ENCODE results near the gene VWA7.
"Not testable (repeated sequence)": the region's sequence is repeated elsewhere in the genome, so short reads cannot be mapped to it uniquely, and the experiment has no call there.

VWA7 gene

GRCh38 chr6:31814677-31815024, 37.5 kb upstream of the VWA7 start:
- Histone ChIP-seq H3K27ac (peak overlapping the region; percentile 90), H3K36me3 (replicated peaks) (no peaks in the 10 kb centered on the region), H3K27me3 (replicated peaks) (no peaks in the 10 kb centered on the region), H3K4me3 (ENCODE audit: low read depth, low read length) (peak overlapping the region; percentile 73)
- TF ChIP-seq CTCF (IDR thresholded peaks at IDR 0.05; ENCODE audit: low read depth, low read length, missing control alignments): no peak
- in situ Hi-C loops (cut with HindIII; ENCODE audit: low pct_ligation_motif_present, low sequenced_read_pairs): no loop called here
- DNase-seq: peak; percentile 94

- H3K27me3 ChIP-seq (replicated peaks): no peaks in the 10 kb centered on the region
- H3K4me3 ChIP-seq (ENCODE audit: low read depth, low read length): no peak overlapping the region
- peak overlapping the region; percentile 80 for H3K27ac ChIP-seq
- H3K36me3 ChIP-seq (replicated peaks): no peaks in the 10 kb centered on the region
- in situ Hi-C loops (cut with HindIII; ENCODE audit: low pct_ligation_motif_present, low sequenced_read_pairs): no loop called here
- DNase-seq: no peak
- TF ChIP-seq CTCF (IDR thresholded peaks at IDR 0.05; ENCODE audit: low read depth, low read length, missing control alignments): no peak
These were observed 36.3 kb upstream of the VWA7 start for GRCh38 chr6:31813465-31813849.

GRCh38 chr6:31811645-31812044, 34.5 kb upstream of the VWA7 start:
- in situ Hi-C loops (cut with HindIII; ENCODE audit: low pct_ligation_motif_present, low sequenced_read_pairs): no loop called here
- H3K36me3 ChIP-seq (replicated peaks): no peaks in the 10 kb centered on the region
- no peak for DNase-seq
- no peak overlapping the region for H3K4me3 ChIP-seq (ENCODE audit: low read depth, low read length)
- H3K27me3 ChIP-seq (replicated peaks): no peaks in the 10 kb centered on the region
- no peak for TF ChIP-seq CTCF (IDR thresholded peaks at IDR 0.05; ENCODE audit: low read depth, low read length, missing control alignments)
- H3K27ac ChIP-seq: no peak overlapping the region

- H3K27me3 ChIP-seq (replicated peaks); H3K36me3 ChIP-seq (replicated peaks); H3K27ac ChIP-seq; in situ Hi-C loops (cut with HindIII; ENCODE audit: low pct_ligation_motif_present, low sequenced_read_pairs); DNase-seq; H3K4me3 ChIP-seq (ENCODE audit: low read depth, low read length): not testable (repeated sequence)
These were observed 31.5 kb upstream of the VWA7 start for GRCh38 chr6:31808599-31808998.

GRCh38 chr6:31806470-31807272, 29.5 kb upstream of the VWA7 start, which contains the start of gene LSM2:
Gene LSM2 (minus strand): TSS chr6:31806966. CDS start chr6:31806757, 209 bp downstream.
- peak within 1 kb of the TSS; percentile 81 for H3K4me3 ChIP-seq (ENCODE audit: low read depth, low read length)
- peak; percentile 95 for DNase-seq
- H3K27me3 ChIP-seq (replicated peaks): no peaks in the 10 kb centered on the region
- peak within 1 kb of the TSS; percentile 59 for H3K27ac ChIP-seq
- peak; percentile 23 for TF ChIP-seq CTCF (IDR thresholded peaks at IDR 0.05; ENCODE audit: low read depth, low read length, missing control alignments)
- in situ Hi-C loops (cut with HindIII; ENCODE audit: low pct_ligation_motif_present, low sequenced_read_pairs): no loop called here
- H3K36me3 ChIP-seq (replicated peaks): peaks cover 2% of the 10 kb centered on the region

- no peak for DNase-seq
- peak overlapping the region; percentile 59 for H3K27ac ChIP-seq
- H3K4me3 ChIP-seq (ENCODE audit: low read depth, low read length): peak overlapping the region; percentile 81
- no peak for TF ChIP-seq CTCF (IDR thresholded peaks at IDR 0.05; ENCODE audit: low read depth, low read length, missing control alignments)
- in situ Hi-C loops (cut with HindIII; ENCODE audit: low pct_ligation_motif_present, low sequenced_read_pairs): no loop called here
- peaks cover 2% of the 10 kb centered on the region for H3K36me3 ChIP-seq (replicated peaks)
- no peaks in the 10 kb centered on the region for H3K27me3 ChIP-seq (replicated peaks)
These were observed 28.9 kb upstream of the VWA7 start for GRCh38 chr6:31805939-31806469.

- H3K36me3 ChIP-seq (replicated peaks); H3K27ac ChIP-seq; H3K4me3 ChIP-seq (ENCODE audit: low read depth, low read length); in situ Hi-C loops (cut with HindIII; ENCODE audit: low pct_ligation_motif_present, low sequenced_read_pairs); DNase-seq; H3K27me3 ChIP-seq (replicated peaks): not testable (repeated sequence)
These were observed 24.2 kb upstream of the VWA7 start for GRCh38 chr6:31801031-31801927.

Measured in brain microvascular endothelial cell (primary cell).